Naive B cell (primary cell): Measurements from ENCODE around the gene RIMS4. TPM values are rescaled to one million over a fixed set of nuclear protein-coding genes. Genes with fewer than 3 reads are reported as not detected.
"Not testable (repeated sequence)": the region's sequence is repeated elsewhere in the genome, so short reads cannot be mapped to it uniquely, and the experiment has no call there.

Experiments
- ATAC-seq, 2 donors: fragments of 150-1000 bp; cut with Tn5 transposase; 2 replicates each; pipeline ENCODE4 v1.10.0; 2021; ENCODE audit warnings: low read depth in 2 of 2, mild to moderate bottlenecking in 2 of 2, moderate library complexity in 2 of 2
- DNase-seq: peaks from one replicate; pipeline ENCODE4 v3.0.0; 2022
- H3K27ac Mint-ChIP-seq, 6 donors: one replicate each; pipeline ENCODE4 v1.8.0; 2020 to 2022; ENCODE audit warnings: mild to moderate bottlenecking in 6 of 6, mixed read lengths in 6 of 6, moderate library complexity in 5 of 6, inconsistent platforms in 2 of 6
- H3K27me3 Mint-ChIP-seq, 3 donors: one replicate each; pipeline ENCODE4 v1.8.0; 2021 to 2022; ENCODE audit warnings: mixed read lengths in 3 of 3, mild to moderate bottlenecking in 1 of 3
- H3K36me3 Mint-ChIP-seq, 2 donors: one replicate each; pipeline ENCODE4 v1.8.0; 2020 to 2022; ENCODE audit warnings: mixed read lengths in 2 of 2, inconsistent platforms in 1 of 2, mild to moderate bottlenecking in 1 of 2
- H3K4me1 Mint-ChIP-seq, 3 donors: one replicate each; pipeline ENCODE4 v1.8.0; 2020 to 2022; ENCODE audit warnings: mixed read lengths in 3 of 3, inconsistent platforms in 1 of 3, mild to moderate bottlenecking in 1 of 3, moderate library complexity in 1 of 3
- H3K4me3 Mint-ChIP-seq, 8 donors: one replicate each; pipeline ENCODE4 v1.8.0; 2020 to 2022; ENCODE audit warnings: mild to moderate bottlenecking in 8 of 8, mixed read lengths in 8 of 8, moderate library complexity in 8 of 8, inconsistent platforms in 2 of 8
- H3K9me3 Mint-ChIP-seq, 7 donors: one replicate each; pipeline ENCODE4 v1.8.0; 2020 to 2022; ENCODE audit warnings: mixed read lengths in 7 of 7, mild to moderate bottlenecking in 5 of 7, inconsistent platforms in 2 of 7, moderate library complexity in 1 of 7
- polyA plus RNA-seq, 6 donors: library from polyadenylated mRNA; unstranded; fragments of 300-500 nt; fragmentation: Illumina TruSeq; gene quantifications; one replicate each; pipeline ENCODE4 v1.2.3, GENCODE V29; 2021; ENCODE audit warnings: low read depth in 6 of 6

The RIMS4 gene
- polyA plus RNA-seq, 6 donors from 2014 or later, result not detected

- H3K27ac Mint-ChIP-seq, H3K4me1 Mint-ChIP-seq, H3K36me3 Mint-ChIP-seq, H3K4me3 Mint-ChIP-seq, H3K9me3 Mint-ChIP-seq, DNase-seq, ATAC-seq: not testable (repeated sequence)
- peaks cover 21 to 35% (median 21%) of the 10 kb centered on the region in 3 donors for H3K27me3 Mint-ChIP-seq
These were observed 11.2 kb upstream of the RIMS4 start for GRCh38 chr20:44821576-44821975.

GRCh38 chr20:44819936-44820335 lies 9.6 kb upstream of the RIMS4 start:
- DNase-seq, result no peak
- Mint-ChIP-seq H3K27ac (no peak overlapping the region), H3K4me3 (no peak overlapping the region), H3K9me3 (peaks cover 0 to 3% (median 0%) of the 10 kb centered on the region in 7 donors), H3K4me1 (no peaks in the 10 kb centered on the region), H3K36me3 (no peaks in the 10 kb centered on the region), H3K27me3 (peaks cover 23 to 35% (median 31%) of the 10 kb centered on the region in 3 donors)
- ATAC-seq, result no peak

- ATAC-seq (no peak), DNase-seq (no peak)
- Mint-ChIP-seq H3K9me3 (peaks cover 0 to 8% (median 2%) of the 10 kb centered on the region in 7 donors), H3K36me3 (peaks cover 0 to 15% of the 10 kb centered on the region in 2 donors), H3K27ac (no peak overlapping the region), H3K4me3 (no peak overlapping the region), H3K27me3 (peaks cover 25 to 42% (median 40%) of the 10 kb centered on the region in 3 donors), H3K4me1 (no peaks in the 10 kb centered on the region)
These were observed 7.0 kb upstream of the RIMS4 start for GRCh38 chr20:44817143-44817910.

- Mint-ChIP-seq H3K27ac (no peak overlapping the region), H3K4me1 (peaks cover 0 to 7% (median 6%) of the 10 kb centered on the region in 3 donors), H3K27me3 (peaks cover 37 to 56% (median 53%) of the 10 kb centered on the region in 3 donors), H3K9me3 (peaks cover 0 to 21% (median 5%) of the 10 kb centered on the region in 7 donors), H3K36me3 (peaks cover 0 to 25% of the 10 kb centered on the region in 2 donors), H3K4me3 (no peak overlapping the region)
- DNase-seq (no peak), ATAC-seq (no peak)
These were observed 4.6 kb upstream of the RIMS4 start for GRCh38 chr20:44814937-44815336.

- H3K4me3 Mint-ChIP-seq, result peak overlapping the region in 6 of 8 donors; percentile 26 to 73 (median 56)
- H3K4me1 Mint-ChIP-seq, result peaks cover 7 to 15% (median 12%) of the 10 kb centered on the region in 3 donors
- DNase-seq (no peak), ATAC-seq (no peak)
- H3K36me3 Mint-ChIP-seq, result peaks cover 0 to 25% of the 10 kb centered on the region in 2 donors
- H3K9me3 Mint-ChIP-seq, result peaks cover 0 to 21% (median 5%) of the 10 kb centered on the region in 7 donors
- H3K27ac Mint-ChIP-seq, result peak overlapping the region in 1 of 6 donors; percentile 44
- H3K27me3 Mint-ChIP-seq, result peaks cover 51 to 71% (median 65%) of the 10 kb centered on the region in 3 donors
These were observed 872 bp upstream of the RIMS4 start for GRCh38 chr20:44811150-44811685.

GRCh38 chr20:44810061-44810390 lies 320 bp downstream of the RIMS4 start:
- ATAC-seq (no peak), DNase-seq (no peak)
- Mint-ChIP-seq H3K4me3 (peak overlapping the region in 1 of 8 donors; percentile 69), H3K27me3 (peaks cover 51 to 71% (median 65%) of the 10 kb centered on the region in 3 donors), H3K27ac (no peak overlapping the region), H3K4me1 (peaks cover 7 to 15% (median 12%) of the 10 kb centered on the region in 3 donors), H3K9me3 (peaks cover 0 to 21% (median 5%) of the 10 kb centered on the region in 7 donors), H3K36me3 (peaks cover 0 to 25% of the 10 kb centered on the region in 2 donors)

- DNase-seq (no peak), ATAC-seq (no peak)
- peaks cover 0 to 21% (median 5%) of the 10 kb centered on the region in 7 donors for H3K9me3 Mint-ChIP-seq
- peaks cover 7 to 15% (median 12%) of the 10 kb centered on the region in 3 donors for H3K4me1 Mint-ChIP-seq
- no peak overlapping the region for H3K27ac Mint-ChIP-seq
- H3K36me3 Mint-ChIP-seq, result peaks cover 0 to 25% of the 10 kb centered on the region in 2 donors
- peak overlapping the region in 7 of 8 donors; percentile 20 to 75 (median 66) for H3K4me3 Mint-ChIP-seq
- H3K27me3 Mint-ChIP-seq, result peaks cover 56 to 76% (median 70%) of the 10 kb centered on the region in 3 donors
These were observed 826 bp downstream of the RIMS4 start for GRCh38 chr20:44809380-44810060.

- H3K27ac Mint-ChIP-seq, result no peak overlapping the region
- peaks cover 7 to 15% (median 12%) of the 10 kb centered on the region in 3 donors for H3K4me1 Mint-ChIP-seq
- peaks cover 0 to 16% (median 4%) of the 10 kb centered on the region in 7 donors for H3K9me3 Mint-ChIP-seq
- peaks cover 68 to 74% (median 72%) of the 10 kb centered on the region in 3 donors for H3K27me3 Mint-ChIP-seq
- DNase-seq (no peak), ATAC-seq (no peak)
- H3K4me3 Mint-ChIP-seq, result no peak overlapping the region
- peaks cover 0 to 12% of the 10 kb centered on the region in 2 donors for H3K36me3 Mint-ChIP-seq
These were observed 2.7 kb downstream of the RIMS4 start for GRCh38 chr20:44807684-44808056.

GRCh38 chr20:44807051-44807683 lies 3.2 kb downstream of the RIMS4 start:
- H3K36me3 Mint-ChIP-seq, result peaks cover 0 to 10% of the 10 kb centered on the region in 2 donors
- H3K27ac Mint-ChIP-seq, result no peak overlapping the region
- peaks cover 7 to 15% (median 12%) of the 10 kb centered on the region in 3 donors for H3K4me1 Mint-ChIP-seq
- H3K4me3 Mint-ChIP-seq, result no peak overlapping the region
- no peak for ATAC-seq
- no peak for DNase-seq
- H3K27me3 Mint-ChIP-seq, result peaks cover 64 to 71% (median 68%) of the 10 kb centered on the region in 3 donors
- H3K9me3 Mint-ChIP-seq, result peaks cover 0 to 11% (median 1%) of the 10 kb centered on the region in 7 donors

- DNase-seq (no peak), ATAC-seq (no peak)
- Mint-ChIP-seq H3K27ac (no peak overlapping the region), H3K27me3 (peaks cover 57 to 64% (median 62%) of the 10 kb centered on the region in 3 donors), H3K36me3 (peaks cover 0 to 5% of the 10 kb centered on the region in 2 donors), H3K9me3 (peaks cover 0 to 4% (median under 1%) of the 10 kb centered on the region in 7 donors), H3K4me1 (peaks cover 7 to 10% (median 9%) of the 10 kb centered on the region in 3 donors), H3K4me3 (no peak overlapping the region)
These were observed 4.2 kb downstream of the RIMS4 start for GRCh38 chr20:44805979-44806620.

GRCh38 chr20:44805335-44805978 lies 4.9 kb downstream of the RIMS4 start:
- H3K36me3 Mint-ChIP-seq, result no peaks in the 10 kb centered on the region
- ATAC-seq, result no peak
- peaks cover 6 to 8% (median 7%) of the 10 kb centered on the region in 3 donors for H3K4me1 Mint-ChIP-seq
- H3K9me3 Mint-ChIP-seq, result peaks cover 0 to 1% (median 0%) of the 10 kb centered on the region in 7 donors
- no peak overlapping the region for H3K4me3 Mint-ChIP-seq
- no peak for DNase-seq
- peaks cover 53 to 59% (median 56%) of the 10 kb centered on the region in 3 donors for H3K27me3 Mint-ChIP-seq
- no peak overlapping the region for H3K27ac Mint-ChIP-seq

- DNase-seq, result no peak
- no peaks in the 10 kb centered on the region for H3K9me3 Mint-ChIP-seq
- H3K4me1 Mint-ChIP-seq, result no peaks in the 10 kb centered on the region
- peaks cover 45 to 47% (median 46%) of the 10 kb centered on the region in 3 donors for H3K27me3 Mint-ChIP-seq
- no peak overlapping the region for H3K27ac Mint-ChIP-seq
- no peaks in the 10 kb centered on the region for H3K36me3 Mint-ChIP-seq
- no peak for ATAC-seq
- H3K4me3 Mint-ChIP-seq, result no peak overlapping the region
These were observed 6.9 kb downstream of the RIMS4 start for GRCh38 chr20:44803383-44803941.
